GM18502 (cell line): ENCODE results near the gene PPM1F.
"Not testable (repeated sequence)": the region's sequence is repeated elsewhere in the genome, so short reads cannot be mapped to it uniquely, and the experiment has no call there.

Experiments used
- ATAC-seq: cut with Tn5 transposase; IDR thresholded peaks from one replicate; pipeline ENCODE4 v1.9.1; 2021; ENCODE audit warnings: mild to moderate bottlenecking; ENCODE audit not compliant: unreplicated experiment, poor library complexity

PPM1F gene

DNA sequence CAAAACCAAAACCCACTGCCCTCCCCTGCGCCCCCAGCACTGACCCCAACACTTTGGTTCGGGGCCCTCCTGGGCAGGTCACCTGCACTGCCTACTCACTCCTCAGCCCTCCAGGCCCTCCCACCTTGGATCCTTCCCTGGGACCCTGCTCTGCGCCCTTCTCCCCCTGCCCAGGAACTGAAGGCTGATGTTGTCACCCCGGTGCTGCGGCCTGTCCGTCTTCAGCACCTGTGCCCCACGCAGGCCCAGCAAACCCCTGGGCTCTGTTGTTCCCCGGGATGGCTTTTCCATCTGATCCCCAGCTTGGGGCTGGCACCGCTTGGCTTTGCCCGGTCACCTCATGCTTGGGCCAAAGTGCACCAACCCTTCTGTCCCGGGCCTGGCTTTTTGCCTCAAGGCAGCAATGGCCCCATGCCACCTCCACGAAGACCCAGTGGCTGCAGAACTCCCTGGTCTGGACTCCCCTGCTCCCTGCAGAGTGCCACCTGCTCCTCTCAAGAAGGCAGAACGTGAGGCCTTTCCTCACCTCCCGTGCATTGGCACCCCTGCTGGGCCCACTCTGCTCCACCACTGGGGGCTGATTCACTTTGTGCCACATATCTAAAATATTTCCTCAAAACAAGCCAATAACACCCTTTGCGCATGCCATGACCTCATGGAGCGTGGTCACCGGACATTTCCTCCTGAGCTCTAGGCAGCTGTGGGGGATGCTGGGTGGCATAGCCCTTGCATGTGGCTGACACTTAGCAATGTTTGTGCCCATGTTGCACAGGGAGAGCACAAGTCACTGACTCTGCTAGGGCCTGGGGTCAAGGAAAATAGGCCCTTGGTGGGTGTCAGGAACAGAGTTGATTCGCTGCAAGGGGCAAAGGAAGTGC, 8.8 kb downstream of the PPM1F start:
- ATAC-seq, result no peak

DNA sequence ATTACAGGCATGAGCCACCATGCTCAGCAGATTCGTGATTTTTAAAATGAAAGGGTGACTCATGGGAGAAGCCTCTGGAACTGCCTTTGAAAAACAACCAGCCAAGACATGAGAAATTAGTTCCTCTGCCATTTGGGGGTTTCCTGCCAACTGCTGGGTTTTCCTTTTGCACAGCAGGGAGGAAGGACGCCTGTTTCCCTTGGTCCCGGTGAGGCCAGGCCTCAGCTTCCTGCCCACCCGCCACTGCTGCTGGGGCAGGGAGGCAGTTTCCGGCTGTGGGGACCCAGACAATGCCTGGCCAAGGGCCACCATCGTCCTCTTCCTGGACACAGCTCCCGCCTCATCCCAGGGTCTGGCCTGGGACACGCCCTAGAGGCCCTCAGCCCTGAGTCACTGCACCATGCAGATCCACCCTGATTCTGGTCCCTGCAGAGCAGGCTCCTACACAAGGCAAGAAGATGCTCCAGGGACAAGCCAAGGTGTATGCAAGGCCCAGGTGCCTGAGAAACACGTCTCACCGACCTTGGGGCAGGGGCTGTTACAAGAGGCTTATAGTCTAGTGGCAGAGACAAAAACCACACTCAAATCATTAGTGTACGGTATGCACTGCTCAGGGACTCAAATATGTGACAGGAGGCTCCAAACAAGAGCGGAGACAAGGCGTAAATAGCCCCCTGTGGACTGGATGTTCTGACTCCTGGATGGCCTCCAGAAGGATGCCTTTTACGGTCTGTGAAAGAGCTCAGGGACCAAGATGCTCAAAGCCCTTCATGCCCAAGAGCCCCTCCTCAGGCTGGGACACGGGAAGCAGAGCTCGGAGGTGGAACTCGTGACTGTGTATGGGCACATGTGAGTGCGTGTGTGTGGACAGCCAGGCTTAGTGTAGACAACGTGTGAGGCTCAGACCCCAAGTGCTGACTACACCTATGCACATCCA, 10.0 kb downstream of the PPM1F start:
- ATAC-seq, result no peak

DNA sequence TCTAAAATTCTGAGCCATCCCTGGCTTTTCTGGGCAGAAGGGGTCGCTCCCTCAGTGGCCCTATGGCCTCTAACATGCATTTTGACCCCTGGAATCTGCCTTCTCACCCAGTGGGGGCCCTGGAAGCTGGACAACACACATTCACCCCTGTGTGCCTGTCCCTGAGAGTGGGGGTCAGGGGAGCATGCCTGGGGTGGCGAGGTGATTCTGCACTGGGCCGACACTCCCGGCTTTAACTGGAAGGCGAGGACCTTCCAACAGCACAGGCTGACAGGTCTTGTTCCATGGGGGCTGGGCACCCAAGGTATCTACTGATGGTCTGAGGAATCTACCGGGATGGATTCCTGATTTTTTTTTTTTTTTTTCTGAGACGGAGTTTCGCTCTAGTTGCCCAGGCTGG, 10.7 kb downstream of the PPM1F start:
- ATAC-seq, result no peak

DNA sequence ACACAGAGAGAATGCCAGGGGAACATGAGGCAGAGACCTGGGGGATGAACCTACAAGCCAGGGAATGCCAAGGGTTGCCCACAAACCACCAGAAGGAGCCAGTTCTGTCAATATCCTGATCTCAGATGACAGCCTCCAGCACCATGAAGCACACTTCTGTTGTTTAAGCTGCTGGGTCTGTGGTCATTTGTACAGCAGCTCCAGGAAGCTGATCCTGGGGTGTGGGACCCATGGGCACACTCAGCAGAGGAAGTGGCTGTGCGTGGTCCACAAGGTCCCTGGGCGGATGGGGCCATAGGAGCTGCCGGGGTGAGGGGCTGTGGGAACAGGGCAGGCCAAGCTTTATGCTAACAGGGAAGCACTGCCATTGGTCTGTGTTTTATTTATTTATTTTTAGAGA, 12.1 kb downstream of the PPM1F start:
- ATAC-seq, result no peak

DNA sequence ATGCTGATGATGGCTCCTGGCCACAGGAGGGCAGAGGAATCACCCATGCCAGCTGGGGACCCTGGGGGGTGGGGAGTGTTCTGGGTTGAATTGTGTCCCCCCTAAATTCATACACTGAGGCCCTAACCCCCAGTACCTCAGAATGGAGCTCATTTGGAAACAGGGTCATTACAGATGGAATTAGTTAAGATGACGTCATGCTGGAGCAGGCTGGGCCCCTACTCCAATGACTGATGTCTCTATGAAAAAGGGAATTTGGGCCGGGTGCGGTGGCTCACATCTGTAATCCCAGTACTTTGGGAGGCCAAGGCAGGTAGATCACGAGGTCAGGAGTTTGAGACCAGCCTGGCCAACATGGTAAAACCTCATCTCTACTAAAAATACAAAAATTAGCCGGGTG, 12.7 kb downstream of the PPM1F start:
- not testable (repeated sequence) for ATAC-seq

DNA sequence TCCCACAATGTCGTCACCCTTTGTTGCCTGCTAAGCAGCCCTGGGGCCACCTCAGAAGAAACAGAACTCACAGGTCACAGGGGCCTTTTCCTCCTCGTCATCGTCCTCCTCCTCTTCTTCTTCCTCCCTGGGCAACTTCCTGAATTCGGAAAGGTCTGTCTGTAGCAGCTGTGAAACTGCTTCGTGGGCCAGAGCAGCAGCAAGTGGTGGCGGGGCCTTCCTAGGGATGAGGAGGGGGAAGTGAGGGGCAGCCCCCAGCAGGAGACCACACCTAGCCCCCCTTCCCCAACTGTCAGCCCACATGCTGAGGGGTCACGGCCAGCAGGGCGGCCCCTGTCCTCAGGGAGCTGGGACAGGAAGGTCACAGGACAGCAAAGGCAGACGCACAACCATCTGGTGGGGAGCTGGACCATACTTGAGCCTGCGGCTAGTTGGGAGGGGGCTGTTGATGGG, 13.2 kb downstream of the PPM1F start:
- no peak for ATAC-seq

DNA sequence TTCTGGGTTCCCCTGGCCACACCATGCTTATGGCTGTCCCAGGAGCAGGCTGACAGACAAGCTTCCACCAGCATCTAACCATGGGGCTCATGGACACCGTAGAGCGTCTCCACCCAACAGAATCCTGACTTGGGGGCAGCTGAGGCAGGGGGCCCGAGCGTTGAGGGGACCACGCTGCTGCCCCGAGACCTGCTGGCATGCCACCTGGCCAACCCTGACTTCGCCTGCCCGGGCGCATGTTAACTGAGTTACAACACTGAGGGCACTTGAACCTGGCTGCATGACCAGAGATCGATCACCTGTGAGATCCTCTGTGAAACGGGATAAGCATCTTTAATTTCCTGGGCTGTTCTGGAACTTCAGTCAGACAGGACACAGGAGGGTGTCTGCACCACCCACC, 13.7 kb downstream of the PPM1F start:
- no peak for ATAC-seq

DNA sequence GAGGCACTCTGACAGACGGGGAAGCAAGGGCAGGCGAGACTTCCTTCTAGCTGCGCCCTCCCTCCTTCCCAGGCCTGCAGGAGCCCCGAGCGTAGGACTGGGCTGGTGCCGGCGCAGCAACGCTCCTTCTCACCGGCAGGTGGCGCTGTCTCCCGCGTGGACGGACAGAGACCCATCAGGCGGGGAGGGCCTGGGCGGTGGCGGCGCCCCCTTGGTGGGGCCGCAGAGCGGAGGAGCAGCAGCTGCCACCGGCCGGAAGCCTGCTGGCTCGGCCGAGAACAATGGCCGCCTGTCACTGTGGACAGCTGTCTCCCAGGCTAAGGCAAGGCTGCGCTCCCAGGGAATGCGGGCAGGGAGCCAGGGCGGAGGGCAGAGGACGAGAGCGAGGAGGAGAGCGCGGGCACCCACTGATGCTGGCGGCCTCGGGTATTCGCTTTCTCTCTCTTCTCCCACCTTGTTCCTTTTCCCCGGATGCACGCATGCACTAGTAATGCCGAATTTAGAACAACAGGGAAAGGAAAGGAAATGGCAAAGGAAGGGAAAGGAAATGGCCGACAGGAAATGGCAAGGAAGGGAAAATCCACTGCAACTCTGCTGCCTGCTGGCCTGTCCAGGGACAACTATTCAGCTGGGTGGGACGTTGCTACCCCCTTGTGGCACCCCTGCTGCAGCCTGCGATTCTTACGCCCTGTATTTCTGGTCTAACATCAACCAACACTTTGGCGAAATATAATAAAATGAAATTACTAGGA, 14.4 kb downstream of the PPM1F start:
- ATAC-seq, result peak; percentile 86

DNA sequence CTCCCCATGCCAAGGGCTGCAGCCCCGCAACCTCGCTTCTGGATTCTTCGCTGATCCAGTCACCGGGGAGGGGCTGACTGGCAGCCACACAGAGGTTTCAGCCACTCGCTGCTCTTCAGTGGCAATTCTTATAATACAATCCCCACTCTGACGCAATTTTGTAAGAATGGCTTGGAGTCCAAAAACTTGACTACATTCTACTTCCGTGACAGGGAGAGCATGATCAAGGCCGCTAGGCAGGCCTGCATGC, 14.9 kb downstream of the PPM1F start:
- peak; percentile 16 for ATAC-seq

DNA sequence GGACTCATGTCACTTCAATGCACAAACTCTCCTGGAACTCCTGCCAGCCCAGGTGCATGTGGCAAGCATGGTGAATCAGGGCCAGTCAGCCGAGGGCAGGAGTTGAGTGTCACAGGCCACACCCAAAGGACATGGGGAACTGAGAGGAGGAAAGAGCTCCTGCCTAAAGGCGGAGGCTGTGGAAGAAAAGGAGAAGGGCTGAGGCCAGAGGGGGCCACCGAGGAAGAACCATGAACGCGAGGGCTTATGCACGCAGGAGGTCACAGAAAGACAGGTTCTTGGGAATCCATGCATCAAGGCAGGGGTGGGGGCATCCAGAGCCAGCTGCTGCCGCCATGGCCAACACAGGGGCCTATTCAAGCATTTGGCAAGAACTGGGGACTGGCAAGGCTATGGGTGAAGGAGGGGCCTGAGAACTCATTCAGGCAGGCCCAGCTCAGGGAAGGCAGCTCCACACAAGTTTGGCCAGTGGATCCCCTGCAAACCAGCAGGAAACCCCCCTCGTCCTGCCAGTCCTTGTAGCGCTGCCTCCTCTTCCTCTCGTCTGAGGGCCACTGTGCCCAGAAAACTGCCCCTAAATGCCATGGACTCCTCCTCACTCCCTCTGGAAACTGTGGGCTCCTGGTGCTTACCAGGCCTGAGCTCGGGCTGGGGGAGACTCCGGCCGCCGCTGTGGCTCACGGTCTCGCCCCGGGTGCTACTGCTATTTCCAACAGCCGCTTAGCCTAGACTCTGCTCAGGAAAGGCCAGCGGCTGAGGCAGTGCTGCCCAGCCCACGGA, 15.4 kb downstream of the PPM1F start:
- ATAC-seq, result no peak

DNA sequence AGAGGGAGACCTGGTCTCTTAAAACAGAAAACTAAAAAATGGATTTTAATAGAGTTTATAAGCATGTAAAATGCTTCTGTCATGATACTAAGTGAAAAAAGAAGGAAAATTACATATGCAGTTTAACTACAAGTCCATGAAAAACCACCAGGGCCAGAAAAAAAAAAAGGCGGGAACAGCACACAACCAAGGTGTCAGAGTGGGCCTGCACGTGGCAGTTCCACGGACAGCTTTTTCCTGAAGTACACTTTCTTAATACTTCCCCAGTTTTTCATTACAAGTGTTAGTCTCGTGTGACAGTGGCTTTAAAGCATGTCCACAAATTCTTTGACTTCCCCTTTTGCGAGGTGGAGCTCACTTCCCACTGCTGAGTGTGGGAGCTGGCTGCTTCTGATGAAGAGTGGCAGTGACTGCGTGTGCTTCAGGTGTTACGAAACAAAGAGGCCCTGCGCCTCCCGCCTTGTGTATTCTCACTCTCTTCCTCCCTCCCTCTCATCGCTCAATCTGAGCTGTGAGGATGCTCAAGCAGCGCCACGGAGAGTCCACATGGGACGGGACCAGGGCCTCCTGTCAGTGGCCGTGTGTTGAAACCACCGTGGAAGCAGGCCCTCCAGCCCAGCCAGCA, 16.4 kb downstream of the PPM1F start:
- no peak for ATAC-seq

DNA sequence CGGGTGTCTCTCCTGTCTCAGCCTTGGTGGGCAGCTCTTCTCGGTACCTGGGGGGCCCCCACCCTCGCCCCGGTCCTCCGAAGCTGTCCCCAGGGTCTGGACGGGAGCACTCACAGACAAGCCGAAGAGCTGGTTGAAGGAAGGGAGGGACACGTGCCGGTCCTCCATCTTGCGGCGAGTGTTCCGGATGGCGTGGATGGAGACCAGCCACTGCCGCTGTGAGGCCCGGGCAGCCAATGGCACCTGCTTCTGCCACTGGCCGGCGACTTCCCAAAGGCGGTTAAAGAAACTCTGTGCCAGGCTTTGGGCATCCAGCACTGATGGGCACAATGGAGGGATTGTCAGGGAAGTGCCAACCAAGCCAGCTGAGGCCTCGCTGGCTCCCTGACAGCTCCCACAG, 18.7 kb downstream of the PPM1F start:
- ATAC-seq, result no peak

DNA sequence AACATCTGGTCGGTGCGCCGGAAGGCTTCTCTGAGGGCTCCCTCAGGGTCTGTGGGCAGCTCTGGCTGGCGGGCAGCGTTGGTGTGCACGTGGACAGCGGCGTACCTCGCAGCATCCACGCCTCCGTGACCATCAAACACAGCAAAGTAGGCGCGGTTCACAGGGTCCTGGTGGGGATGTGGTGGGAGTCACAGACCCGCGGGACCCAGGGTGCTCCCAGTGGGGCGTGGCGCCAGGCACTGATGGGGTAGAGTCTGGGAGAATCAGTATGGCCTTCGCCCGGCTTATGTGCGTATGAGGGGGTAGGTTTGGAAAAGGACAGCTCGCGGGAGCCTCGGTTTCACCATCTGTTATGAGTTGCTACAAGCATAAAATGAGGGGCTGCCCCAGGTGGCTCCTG, 19.2 kb downstream of the PPM1F start:
- ATAC-seq, result no peak

DNA sequence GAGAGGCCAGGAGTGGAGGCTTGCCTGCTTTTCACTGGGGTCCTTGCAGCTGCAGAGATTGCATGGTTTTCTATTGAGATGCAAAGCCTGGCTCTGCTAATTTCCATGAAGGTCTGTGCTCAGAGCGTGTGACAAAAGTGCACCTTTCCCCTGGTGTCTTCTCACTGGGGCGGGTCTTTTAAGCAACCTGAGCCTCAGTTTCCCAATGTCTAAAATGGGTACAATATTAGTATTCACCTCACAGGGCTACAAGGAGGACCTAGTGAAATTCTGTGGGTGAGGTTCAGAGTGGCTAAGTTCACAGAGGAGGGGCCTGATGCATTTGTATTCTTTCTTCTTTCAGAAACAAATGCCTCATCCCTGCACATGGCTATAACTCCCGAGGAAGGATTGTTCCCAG, 20.3 kb downstream of the PPM1F start:
- ATAC-seq, result no peak

DNA sequence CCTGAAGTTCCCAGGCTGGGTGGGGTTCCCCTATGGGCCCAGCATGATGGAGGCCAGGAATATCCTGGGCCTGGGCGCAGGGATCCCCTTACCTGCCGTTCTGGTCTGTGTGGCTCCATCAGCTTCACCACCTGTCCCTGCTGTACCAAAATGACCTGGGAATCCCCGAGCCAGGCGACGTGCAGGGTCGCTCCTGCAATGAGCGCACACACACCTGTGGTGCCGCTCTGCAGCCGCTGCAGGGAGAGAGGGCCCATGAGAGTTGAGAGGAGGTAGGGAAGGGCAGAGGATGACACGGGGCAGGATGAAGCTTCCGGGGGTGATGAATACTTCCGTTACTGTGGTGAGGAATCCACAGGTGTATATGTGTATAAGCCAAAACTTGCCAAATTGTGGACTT, 21.6 kb downstream of the PPM1F start:
- ATAC-seq, result no peak

DNA sequence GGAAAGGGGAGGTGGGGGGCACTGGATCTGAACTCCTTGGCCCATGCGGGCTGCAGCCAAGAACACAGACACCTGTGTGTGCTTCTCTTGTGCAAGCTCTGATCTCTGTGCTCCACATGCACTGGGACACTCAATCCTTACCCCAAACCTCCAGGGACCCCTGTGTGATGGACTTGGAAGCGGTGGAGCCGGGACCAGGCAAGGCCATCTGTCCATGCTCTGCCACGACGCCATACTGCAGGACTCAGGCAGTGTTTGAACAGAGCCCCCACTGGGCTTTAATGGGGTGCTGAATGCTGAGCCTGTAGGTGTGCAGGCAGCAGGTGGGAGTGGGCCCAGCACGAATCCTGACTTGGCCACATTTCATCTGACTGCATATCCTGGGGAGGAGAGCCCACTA, 23.4 kb downstream of the PPM1F start:
- no peak for ATAC-seq

DNA sequence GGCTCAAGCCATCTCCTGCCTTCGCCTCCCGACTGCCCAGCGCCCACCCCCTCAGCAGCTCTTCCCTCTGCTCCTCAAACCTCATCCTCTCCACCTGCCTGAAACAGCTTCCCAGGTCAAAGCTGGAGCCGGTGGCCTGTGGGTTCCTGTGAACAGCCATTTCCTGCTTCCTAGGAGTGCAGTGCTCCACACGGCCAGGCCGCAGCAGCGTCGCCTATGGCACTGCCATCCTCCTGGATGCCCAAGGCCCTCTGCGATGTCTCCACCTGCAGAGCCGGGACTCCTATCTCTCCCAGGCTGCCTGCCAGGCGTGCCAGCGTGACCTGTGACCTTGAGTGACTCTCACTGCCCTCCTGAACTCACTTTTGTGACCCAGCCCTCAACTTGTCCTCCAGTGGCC, 24.6 kb downstream of the PPM1F start:
- ATAC-seq, result no peak

DNA sequence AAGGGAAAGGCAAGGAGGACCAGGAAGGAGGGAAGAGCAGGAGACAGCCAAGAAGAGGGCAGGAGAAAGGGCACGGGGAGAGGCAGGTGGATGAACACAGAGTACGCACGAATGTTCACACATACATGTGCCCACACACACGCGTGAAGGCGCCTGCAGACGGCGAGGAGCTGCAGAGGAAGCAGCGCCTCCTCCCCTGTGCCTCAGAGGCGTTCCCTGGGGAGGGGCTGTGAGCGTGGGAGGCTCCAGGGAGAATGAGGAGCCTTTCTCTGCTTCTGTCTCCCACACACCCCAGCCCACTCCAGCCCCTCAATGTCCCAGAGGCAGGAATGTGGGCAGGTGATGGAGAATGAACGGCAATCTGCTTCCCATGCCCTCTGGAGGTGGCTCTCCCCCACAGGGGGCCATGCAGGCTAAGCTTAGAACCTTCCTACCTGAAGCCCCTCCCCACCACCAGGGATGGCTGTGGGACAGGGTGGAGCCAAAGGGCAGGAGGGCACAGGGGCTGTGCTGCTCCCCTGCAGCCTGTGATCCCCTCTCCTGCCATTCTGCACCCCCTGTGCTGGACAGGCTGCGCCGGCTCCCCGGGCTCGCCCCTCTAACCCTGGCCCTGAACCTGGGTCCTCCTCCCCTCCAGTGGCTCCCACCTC, 25.3 kb downstream of the PPM1F start:
- ATAC-seq, result no peak

DNA sequence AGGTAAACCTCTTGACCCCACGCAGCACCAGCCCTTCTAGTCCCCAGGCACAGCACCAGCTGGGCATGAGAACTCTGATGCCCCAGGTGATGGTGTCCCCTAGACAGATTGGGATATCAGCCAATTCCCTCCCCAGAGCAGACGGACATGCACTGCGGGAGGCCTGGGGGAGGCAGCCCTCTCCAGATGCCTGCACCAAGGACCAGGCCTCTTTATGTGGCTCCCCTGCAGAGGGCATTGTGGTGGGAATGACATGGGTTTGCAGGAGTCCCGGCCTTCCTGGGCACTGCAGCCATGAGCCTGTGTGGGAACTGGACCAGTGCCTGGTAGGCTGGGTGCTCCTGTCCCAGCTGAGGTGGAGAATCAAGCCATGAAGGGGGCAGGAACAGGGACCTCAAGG, 25.9 kb downstream of the PPM1F start:
- ATAC-seq, result no peak
